MG63 (cell line): ENCODE measurements around the gene CCNI. TPM values are rescaled to one million over a fixed set of nuclear protein-coding genes. Genes with fewer than 3 reads are reported as not detected.

Experiments
- DNase-seq: peaks from one replicate; pipeline ENCODE4 v3.0.0-alpha.2; 2020
- H3K27me3 ChIP-seq: fragments of 250-450 bp; sonication (Bioruptor Pico); 2 replicates; pipeline ENCODE4 v1.5.1; 2020; ENCODE audit warnings: mild to moderate bottlenecking, moderate library complexity
- H3K36me3 ChIP-seq: fragments of 250-450 bp; sonication (Bioruptor Pico); 2 replicates; pipeline ENCODE4 v1.5.1; 2020; ENCODE audit warnings: mild to moderate bottlenecking, moderate library complexity
- H3K4me3 ChIP-seq: fragments of 250-450 bp; sonication (Bioruptor Pico); 2 replicates; pipeline ENCODE4 v1.5.1; 2020; ENCODE audit warnings: mild to moderate bottlenecking, moderate library complexity
- H3K9me3 ChIP-seq: fragments of 250-450 bp; sonication (Bioruptor Pico); 2 replicates; pipeline ENCODE4 v1.5.1; 2020; ENCODE audit warnings: mild to moderate bottlenecking, moderate library complexity
- total RNA-seq: library from RNA; depleted of rRNA; stranded (reverse); fragments of >200 nt; shearing (Covaris generic); gene quantifications from 2 replicates; pipeline ENCODE4 v1.2.3, GENCODE V29; 2014; ENCODE audit warnings: low replicate concordance; rRNA removed

The CCNI gene, protein sequence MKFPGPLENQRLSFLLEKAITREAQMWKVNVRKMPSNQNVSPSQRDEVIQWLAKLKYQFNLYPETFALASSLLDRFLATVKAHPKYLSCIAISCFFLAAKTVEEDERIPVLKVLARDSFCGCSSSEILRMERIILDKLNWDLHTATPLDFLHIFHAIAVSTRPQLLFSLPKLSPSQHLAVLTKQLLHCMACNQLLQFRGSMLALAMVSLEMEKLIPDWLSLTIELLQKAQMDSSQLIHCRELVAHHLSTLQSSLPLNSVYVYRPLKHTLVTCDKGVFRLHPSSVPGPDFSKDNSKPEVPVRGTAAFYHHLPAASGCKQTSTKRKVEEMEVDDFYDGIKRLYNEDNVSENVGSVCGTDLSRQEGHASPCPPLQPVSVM
- total RNA-seq, result 136 and 165 TPM in 2 replicates

DNA sequence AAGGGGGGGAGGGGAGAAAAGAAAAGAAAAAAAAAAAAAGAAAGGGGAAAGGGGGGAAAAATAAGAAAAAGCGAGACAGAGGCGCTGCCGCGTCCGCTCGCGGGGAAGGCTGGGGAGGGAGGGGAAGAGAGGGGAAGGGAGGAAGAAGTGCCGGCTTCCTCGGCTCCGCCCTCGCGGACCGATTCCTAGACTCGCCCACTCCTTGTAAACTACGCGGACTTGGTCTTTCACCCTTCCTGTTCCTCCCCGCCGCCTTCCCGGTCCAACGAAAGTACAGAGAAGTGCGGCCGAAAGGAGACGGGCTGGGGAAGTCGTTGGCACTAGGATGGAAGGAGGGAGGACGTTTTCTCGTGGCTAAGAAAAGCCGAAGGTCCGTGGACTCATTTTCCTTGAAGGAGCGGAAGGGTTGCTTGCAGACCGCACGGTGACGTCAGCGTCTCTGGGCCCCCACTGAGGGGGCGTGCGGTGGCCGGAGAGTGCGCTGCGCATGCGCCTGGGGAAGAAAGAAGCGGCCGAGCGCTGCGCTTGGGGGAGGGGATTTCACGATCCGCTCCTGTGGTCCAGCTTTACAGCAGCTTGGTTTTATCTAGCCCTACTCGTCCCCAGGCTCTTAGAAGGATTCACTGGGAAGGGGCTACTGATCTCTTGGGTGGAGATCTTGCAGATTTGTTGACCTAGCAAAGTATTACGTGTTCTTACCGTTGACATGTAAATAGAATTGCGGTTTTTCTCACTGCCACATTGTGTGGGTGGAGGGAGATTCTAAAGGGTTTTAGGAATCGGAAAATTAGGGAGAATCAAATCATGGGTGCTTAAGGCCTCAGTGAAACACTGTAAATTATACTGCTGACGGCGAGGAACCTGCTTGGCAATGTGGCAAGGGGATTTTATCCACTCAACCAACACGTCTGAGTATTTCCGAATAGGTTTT, at the start of gene CCNI:
Gene CCNI, minus strand, starts transcription at position 121 of the 931 bp plus-strand sequence. CDS start 9,627 bp downstream, outside the sequence.
- Histone ChIP-seq H3K36me3 (no peaks in the 10 kb centered on the region), H3K27me3 (no peaks in the 10 kb centered on the region), H3K4me3 (peak within 1 kb of the TSS; percentile 69), H3K9me3 (no peaks in the 10 kb centered on the region)
- peak; percentile 89 for DNase-seq

DNA sequence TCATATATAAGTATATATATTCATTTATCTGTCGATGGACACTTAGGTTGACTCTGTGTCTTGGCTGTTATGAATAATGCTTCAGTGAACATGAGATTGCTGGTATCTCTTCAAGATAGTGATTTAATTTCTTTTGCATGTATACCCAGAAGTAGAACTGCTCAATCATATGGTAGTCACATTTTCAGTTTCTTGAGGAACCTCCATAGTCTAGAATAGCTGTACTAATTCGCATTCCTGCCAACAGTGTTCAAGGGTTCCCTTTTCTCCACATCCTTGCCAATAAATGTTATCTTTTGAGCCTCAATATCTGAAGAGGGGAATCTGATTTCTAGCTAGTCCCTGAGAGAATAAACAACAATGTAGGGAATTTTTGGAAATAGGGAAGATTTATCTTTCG, 48.8 kb upstream of the CCNI start:
- Histone ChIP-seq H3K36me3 (no peaks in the 10 kb centered on the region), H3K4me3 (no peak overlapping the region), H3K9me3 (no peaks in the 10 kb centered on the region), H3K27me3 (no peaks in the 10 kb centered on the region)
- no peak for DNase-seq

DNA sequence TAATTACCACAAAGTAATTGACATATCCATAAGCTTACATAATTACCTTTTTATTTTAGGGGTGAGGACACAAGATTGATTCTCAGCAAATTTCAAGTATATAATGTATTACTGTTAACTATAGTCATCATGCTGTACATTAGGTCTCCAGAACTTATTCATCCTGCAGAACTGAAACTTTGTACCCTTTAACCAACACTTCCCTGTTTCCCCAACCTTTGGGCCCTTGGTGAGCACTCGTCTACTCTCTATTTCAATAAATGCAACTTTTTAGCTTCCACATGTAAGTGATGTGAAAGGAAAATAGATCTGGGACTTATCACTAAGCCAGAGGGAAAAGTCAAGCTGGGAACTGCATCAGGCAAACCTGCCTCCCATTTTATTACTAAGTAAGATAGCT, 47.6 kb upstream of the CCNI start:
- no peaks in the 10 kb centered on the region for H3K27me3 ChIP-seq
- H3K4me3 ChIP-seq, result no peak overlapping the region
- H3K9me3 ChIP-seq, result no peaks in the 10 kb centered on the region
- DNase-seq, result no peak
- H3K36me3 ChIP-seq, result no peaks in the 10 kb centered on the region

DNA sequence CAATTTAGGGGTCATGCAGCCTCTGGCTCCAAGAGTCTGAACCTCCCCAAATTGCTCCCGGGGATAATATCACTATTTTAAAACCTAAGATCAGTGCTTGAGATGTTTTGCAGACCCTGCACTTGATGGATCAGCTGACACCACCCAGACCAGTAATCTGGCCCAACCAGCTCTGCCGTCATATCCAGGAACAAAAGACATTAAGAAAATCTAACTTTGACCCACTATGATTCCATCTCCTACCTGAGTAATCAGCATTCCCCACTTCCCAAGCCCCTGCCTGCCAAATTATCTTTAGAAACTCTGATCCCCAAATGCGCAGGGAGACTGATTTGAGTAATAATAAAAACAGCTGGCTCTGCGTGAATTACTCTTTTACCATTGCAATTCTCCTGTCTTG, 46.9 kb upstream of the CCNI start:
- no peaks in the 10 kb centered on the region for H3K9me3 ChIP-seq
- no peaks in the 10 kb centered on the region for H3K27me3 ChIP-seq
- no peak overlapping the region for H3K4me3 ChIP-seq
- DNase-seq, result no peak
- H3K36me3 ChIP-seq, result no peaks in the 10 kb centered on the region

DNA sequence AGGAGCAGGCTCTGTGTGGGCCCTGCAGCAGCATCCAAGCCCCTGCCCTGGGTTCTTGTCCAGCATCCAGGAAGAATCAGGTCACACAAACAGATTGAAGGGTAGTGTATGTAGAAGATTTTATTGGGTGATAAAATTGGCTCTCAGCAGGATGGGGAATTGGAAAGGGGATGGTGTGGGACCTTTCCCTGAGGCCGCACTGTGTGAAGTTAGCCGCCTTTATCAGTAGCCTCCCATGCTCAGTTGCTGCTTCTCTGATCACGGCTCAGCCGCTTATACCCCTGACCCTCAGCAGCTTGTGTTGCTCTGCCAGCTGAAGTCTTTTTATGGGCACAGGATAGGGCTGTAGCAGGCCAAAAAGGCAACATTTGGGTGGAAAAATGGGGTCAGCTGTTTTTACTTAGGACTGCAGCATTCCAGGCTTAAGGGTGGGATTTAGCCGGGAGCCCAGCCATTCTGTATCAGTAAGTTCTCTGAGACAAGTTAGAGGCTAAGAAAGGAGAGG, 46.0 kb upstream of the CCNI start:
- DNase-seq, result no peak
- no peak overlapping the region for H3K4me3 ChIP-seq
- H3K9me3 ChIP-seq, result no peaks in the 10 kb centered on the region
- H3K27me3 ChIP-seq, result no peaks in the 10 kb centered on the region
- H3K36me3 ChIP-seq, result no peaks in the 10 kb centered on the region

DNA sequence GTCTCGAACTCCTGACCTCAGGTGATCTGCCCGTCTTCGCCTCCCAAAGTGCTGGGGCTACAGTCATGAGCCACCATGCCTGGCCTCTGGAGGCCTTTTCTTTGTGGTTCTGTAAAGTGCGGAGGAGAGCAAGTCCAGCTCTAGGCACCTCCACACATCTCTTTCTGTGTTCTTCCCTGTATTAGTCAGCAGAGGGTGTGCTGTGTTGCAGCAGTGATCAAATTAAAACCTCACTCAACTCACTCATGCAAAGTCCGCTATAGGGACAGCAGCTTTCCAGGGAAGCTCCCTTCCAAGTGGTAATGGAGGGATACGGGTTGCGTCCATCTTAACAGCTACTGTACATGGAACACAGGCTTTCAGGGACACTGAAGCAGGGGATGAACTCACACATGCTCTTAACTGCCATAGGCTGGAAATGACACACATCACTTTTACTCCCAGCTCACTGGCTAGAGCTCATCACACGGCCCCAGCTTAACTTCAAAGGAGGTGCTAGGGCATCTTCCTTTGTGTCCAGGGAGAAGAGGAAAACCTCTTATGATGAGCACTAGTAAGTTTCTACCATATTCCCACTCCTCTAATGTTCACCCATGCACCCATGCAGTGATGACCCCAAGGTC, 45.2 kb upstream of the CCNI start:
- no peaks in the 10 kb centered on the region for H3K36me3 ChIP-seq
- H3K27me3 ChIP-seq, result no peaks in the 10 kb centered on the region
- no peaks in the 10 kb centered on the region for H3K9me3 ChIP-seq
- H3K4me3 ChIP-seq, result no peak overlapping the region
- no peak for DNase-seq

DNA sequence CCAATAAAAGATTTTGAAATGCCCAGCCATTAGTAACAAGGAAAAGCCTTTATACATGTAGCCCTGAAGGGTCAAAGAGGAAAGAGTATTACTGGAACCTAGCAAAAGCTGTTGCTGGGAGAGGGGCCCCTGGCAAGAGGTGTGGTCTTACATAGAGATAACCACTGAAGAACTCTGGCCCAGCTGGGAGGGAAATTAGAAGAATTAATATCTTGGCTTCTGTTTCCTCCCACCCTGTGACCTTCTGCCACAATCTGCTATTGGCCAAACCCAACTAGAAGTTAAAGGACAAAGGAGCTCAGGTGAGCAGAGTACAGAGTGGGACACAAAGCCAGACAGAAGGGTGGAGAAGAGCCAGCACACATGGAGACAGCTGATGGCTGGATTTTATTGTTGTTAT, 41.9 kb upstream of the CCNI start:
- Histone ChIP-seq H3K36me3 (no peaks in the 10 kb centered on the region), H3K4me3 (no peak overlapping the region), H3K27me3 (no peaks in the 10 kb centered on the region), H3K9me3 (no peaks in the 10 kb centered on the region)
- no peak for DNase-seq

DNA sequence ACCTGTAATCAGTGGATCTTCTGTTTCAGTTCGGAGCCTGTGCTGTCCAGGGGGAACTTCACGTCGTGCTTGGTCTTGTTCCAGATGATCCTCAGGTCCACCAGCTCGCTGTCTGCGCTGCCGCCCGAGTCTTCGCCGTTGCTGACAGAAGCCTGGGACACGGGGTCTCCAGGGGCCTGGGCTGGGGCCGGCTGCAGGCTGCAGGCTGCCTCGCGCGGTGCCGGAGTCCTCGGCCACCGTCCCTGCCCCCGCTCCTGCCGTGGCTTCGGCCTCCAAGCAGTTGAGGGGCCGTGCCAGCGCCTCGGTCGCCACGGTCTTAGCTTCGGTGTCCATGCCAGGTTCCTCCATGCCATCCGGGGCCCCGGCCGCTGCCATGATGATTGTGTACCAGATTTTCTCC, 37.3 kb upstream of the CCNI start:
- H3K9me3 ChIP-seq, result no peaks in the 10 kb centered on the region
- no peaks in the 10 kb centered on the region for H3K27me3 ChIP-seq
- DNase-seq, result no peak
- H3K36me3 ChIP-seq, result no peaks in the 10 kb centered on the region
- H3K4me3 ChIP-seq, result no peak overlapping the region

DNA sequence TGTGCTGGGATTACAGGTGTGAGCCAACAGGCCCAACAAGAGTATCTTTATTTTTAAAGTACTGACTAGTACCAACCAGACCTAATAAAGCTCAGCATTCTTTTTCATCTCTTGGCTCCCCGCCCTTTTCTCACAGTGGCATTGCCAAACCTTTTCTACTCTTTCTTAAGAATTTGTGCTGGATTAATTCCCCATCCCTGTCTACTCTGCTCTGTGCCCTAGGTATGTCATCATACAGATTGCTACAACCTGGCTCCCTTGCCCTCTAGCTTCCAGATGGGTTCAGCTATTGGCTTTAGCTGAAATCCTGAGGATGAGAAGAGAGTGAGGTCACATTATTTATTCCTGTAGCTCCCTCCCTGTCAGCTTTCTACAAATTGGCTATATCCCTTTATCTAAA, 34.9 kb upstream of the CCNI start:
- Histone ChIP-seq H3K4me3 (no peak overlapping the region), H3K9me3 (no peaks in the 10 kb centered on the region), H3K27me3 (no peaks in the 10 kb centered on the region), H3K36me3 (no peaks in the 10 kb centered on the region)
- no peak for DNase-seq

DNA sequence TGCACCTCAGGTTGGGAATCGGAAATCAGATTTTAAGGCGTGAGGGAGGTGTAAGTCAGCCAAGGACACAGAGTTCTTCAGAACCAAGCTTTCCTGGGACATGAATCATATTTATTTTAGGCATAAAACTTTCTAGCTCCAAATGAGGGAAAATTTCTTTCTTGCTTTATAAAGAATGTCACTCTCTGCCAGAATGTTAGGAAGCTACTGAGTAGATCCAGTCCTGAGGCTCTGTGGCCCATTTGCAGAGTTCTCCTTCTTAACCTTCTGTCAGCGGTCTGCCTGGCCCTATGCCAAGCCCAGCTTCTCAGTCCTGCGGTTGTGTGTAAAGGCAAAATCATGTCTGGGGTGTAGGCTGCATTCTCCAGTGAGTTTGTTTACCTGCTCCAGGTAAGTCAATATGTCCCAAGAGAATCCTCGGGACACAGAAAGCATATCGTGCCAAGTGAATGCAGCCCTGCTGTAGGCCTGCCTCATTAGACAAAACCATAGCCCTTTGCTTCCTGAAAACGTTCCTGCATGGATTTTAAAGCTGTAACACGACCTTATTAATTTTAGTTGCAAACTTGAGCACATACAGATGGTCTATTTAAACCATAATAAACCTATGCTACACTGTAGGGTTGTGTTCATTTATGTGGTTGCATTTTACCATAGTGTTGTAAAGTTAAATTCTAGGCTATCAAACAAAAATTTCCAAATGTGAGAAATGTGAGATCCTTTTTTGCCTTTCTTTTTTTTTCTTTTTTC, 29.2 kb upstream of the CCNI start:
- Histone ChIP-seq H3K9me3 (no peaks in the 10 kb centered on the region), H3K4me3 (no peak overlapping the region), H3K27me3 (no peaks in the 10 kb centered on the region), H3K36me3 (no peaks in the 10 kb centered on the region)
- no peak for DNase-seq

DNA sequence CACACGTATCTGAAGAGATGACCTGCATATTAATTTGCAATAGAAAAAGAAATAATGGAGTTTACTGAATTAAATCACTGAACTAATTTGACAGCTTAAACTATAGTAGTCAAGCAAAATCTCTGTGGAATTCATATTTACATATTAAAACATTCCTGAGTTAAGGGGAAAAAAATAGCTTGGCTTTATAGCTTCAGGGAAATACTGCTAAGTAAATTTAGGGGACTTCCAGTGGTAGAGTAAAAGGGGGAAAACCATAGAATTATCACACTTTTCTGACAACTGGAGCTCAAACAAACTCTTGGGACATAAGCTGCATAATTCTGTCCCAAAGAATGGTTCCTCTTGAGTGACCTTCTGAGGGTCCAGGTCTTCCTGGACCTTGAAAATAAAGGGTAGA, 28.6 kb upstream of the CCNI start:
- no peak overlapping the region for H3K4me3 ChIP-seq
- no peaks in the 10 kb centered on the region for H3K9me3 ChIP-seq
- no peaks in the 10 kb centered on the region for H3K27me3 ChIP-seq
- H3K36me3 ChIP-seq, result no peaks in the 10 kb centered on the region
- DNase-seq, result no peak

DNA sequence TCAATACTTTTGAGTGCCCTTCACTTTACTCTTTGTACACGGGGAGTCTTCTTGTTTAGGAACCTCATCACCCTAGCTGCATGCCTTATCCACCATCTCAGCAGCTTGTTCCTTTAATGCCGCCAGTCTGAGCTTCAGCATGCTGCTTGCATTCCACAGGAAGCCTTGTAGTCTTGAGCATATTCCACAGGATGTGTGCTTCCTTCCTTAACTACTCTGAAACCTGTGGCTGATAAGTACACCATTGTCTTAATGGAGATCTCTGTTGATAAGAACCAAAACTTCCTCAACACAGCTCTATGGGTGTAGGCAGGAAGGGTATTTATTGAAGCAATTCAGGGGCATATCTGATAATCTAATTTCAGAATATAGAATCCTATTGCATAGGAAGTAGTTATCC, 24.4 kb upstream of the CCNI start:
- H3K36me3 ChIP-seq, result no peaks in the 10 kb centered on the region
- no peak for DNase-seq
- no peaks in the 10 kb centered on the region for H3K27me3 ChIP-seq
- H3K9me3 ChIP-seq, result no peaks in the 10 kb centered on the region
- no peak overlapping the region for H3K4me3 ChIP-seq

DNA sequence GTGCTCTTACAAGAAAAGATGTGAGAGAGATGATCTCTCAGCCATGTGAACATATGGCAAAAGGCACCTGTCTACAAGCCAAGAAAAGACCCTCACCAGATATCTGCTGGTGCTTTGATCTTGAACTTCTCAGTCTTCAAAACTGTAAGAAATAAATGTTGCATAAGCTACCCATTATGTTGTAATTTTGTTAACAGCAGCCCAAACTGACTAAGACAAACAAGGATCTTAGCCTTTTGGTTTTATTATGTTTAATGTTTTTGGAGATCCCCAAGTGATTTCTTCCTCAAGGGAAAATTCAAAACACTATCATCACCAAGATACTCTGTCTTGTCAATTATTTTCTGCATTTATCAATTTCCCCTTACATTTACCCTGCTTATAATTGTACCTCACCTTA, 21.8 kb upstream of the CCNI start:
- no peak overlapping the region for H3K4me3 ChIP-seq

DNA sequence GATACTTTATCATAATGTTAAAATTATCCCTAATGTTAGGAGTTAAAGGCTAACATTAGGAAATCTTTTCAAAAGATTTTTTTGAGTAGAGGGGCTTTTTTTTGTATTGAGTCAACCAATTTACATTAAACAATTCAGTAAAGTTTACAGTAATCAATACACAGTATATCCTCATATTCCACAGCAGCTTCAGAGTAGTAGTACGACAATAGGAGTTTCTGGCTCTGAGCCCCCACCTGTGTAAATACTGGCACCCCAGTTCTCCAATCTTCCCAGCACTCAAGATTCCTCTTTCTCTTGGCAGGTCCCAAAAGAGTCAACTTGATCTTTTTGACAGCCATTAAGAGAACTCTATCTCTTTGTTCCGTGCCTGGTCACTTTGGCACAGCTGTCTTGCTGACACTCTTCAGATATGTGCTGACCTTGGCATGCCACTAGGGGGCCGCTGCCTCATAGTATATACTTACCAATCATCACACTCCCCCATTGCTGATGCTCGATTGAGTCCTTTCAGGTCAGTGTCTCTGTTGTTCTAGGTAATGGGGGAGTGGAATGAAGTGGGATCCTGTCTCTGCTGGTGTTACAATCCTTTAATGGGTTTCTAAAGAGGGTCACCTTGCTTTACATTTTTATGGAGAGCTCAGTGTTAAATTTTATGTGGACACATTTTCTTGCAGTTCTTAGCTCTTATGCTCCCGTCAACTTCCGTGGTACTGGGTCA, 19.5 kb upstream of the CCNI start:
- DNase-seq, result peak; percentile 53
- H3K36me3 ChIP-seq, result no peaks in the 10 kb centered on the region
- no peaks in the 10 kb centered on the region for H3K9me3 ChIP-seq
- no peak overlapping the region for H3K4me3 ChIP-seq
- H3K27me3 ChIP-seq, result no peaks in the 10 kb centered on the region

More for the DNA sequence above, 21.8 kb upstream of the CCNI start:
- no peak for DNase-seq
- H3K9me3 ChIP-seq, result no peaks in the 10 kb centered on the region
- H3K36me3 ChIP-seq, result no peaks in the 10 kb centered on the region
- H3K27me3 ChIP-seq, result no peaks in the 10 kb centered on the region

DNA sequence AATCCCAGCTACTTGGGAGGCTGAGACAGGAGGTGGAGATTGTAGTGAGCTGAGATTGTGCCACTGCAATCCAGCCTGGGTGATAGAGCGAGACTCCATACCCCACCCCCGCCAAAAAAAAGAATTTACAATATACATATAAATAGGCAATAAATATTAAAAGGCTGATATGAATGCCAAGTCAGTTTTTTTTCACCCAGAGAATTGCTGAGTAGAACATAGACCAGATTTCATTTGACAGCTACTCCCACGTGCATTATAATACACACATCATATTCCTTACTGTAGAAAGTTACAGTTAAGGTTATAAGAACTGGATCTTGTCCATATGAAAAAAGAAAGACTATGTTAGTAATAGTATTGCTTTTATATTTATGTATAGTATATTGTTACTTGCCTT, 18.7 kb upstream of the CCNI start:
- H3K4me3 ChIP-seq, result no peak overlapping the region
- H3K27me3 ChIP-seq, result no peaks in the 10 kb centered on the region
- H3K9me3 ChIP-seq, result no peaks in the 10 kb centered on the region
- no peak for DNase-seq
- H3K36me3 ChIP-seq, result no peaks in the 10 kb centered on the region

DNA sequence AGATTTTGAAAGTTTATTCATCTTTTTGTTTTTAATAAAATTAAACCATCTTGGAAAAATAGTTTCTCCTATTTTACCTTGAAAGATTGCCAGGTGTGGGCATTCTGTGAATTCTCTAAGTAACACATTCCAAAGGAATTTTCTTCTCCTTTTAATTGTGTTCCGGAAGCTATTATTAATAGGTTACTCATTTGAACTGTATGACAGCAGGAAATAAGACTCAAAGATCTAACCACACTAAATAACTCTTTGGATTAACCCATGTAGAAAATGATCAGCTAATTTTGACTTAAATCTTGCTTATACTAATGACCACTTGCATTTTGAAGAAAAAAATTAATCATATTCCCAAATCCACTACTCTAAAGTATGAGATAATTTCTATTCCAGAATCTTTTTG, 17.6 kb upstream of the CCNI start:
- DNase-seq, result no peak

More for the DNA sequence above, 17.6 kb upstream of the CCNI start:
- H3K4me3 ChIP-seq, result no peak overlapping the region
- H3K27me3 ChIP-seq, result no peaks in the 10 kb centered on the region
- H3K36me3 ChIP-seq, result no peaks in the 10 kb centered on the region
- H3K9me3 ChIP-seq, result no peaks in the 10 kb centered on the region
